Stimulated activated effector memory CD8-positive, alpha-beta T cell treated with anti-CD3 and anti-CD28 coated beads, Interleukin-12 subunit alpha, Interleukin-12 subunit beta, amount 100 ng/mL, for 72 hours (primary cell): ENCODE data around the gene GET3.
"Not testable (repeated sequence)": the region's sequence is repeated elsewhere in the genome, so short reads cannot be mapped to it uniquely, and the experiment has no call there.

ENCODE experiments used
- ATAC-seq: fragments of 150-1000 bp; cut with Tn5 transposase; 2 replicates; pipeline ENCODE4 v1.10.0; 2021
- DNase-seq, 2 donors: peaks; one replicate each; pipeline ENCODE4 v3.0.0; 2021 to 2022; ENCODE audit warnings: low spot score in 2 of 2
- H3K27ac Mint-ChIP-seq: one replicate; pipeline ENCODE4 v1.8.0; 2022; ENCODE audit warnings: mild to moderate bottlenecking, mixed read lengths
- H3K36me3 Mint-ChIP-seq: one replicate; pipeline ENCODE4 v1.8.0; 2022; ENCODE audit warnings: mild to moderate bottlenecking, mixed read lengths
- H3K4me1 Mint-ChIP-seq: one replicate; pipeline ENCODE4 v1.8.0; 2022; ENCODE audit warnings: mixed read lengths
- H3K4me3 Mint-ChIP-seq: one replicate; pipeline ENCODE4 v1.8.0; 2022; ENCODE audit warnings: mild to moderate bottlenecking, mixed read lengths
- H3K9me3 Mint-ChIP-seq: one replicate; pipeline ENCODE4 v1.8.0; 2022; ENCODE audit warnings: mixed read lengths

The GET3 gene

GRCh38 chr19:12736995-12737834 lies at the start of gene GET3:
Gene GET3 (plus strand): TSS chr19:12737497. CDS start chr19:12737506, 9 bp downstream.
- peak; percentile 91 for ATAC-seq
- H3K9me3 Mint-ChIP-seq: no peaks in the 10 kb centered on the region
- DNase-seq: peak; percentile 65 to 89

GRCh38 chr19:12689012-12689411 lies 48.3 kb upstream of the GET3 start:
- Mint-ChIP-seq H3K36me3 (peaks cover 17% of the 10 kb centered on the region), H3K9me3 (no peaks in the 10 kb centered on the region), H3K4me3 (no peak overlapping the region), H3K4me1 (no peaks in the 10 kb centered on the region), H3K27ac (no peak overlapping the region)
- DNase-seq (no peak), ATAC-seq (no peak)

More at GRCh38 chr19:12736995-12737834, at the start of gene GET3:
- peaks cover 78% of the 10 kb centered on the region for H3K36me3 Mint-ChIP-seq
- peak within 1 kb of the TSS; percentile 99 for H3K4me3 Mint-ChIP-seq
- peak within 1 kb of the TSS; percentile 100 for H3K27ac Mint-ChIP-seq
- H3K4me1 Mint-ChIP-seq: peaks cover 41% of the 10 kb centered on the region

GRCh38 chr19:12689581-12690216 lies 47.6 kb upstream of the GET3 start:
- ATAC-seq: peak; percentile 20
- Mint-ChIP-seq H3K4me1 (no peaks in the 10 kb centered on the region), H3K36me3 (peaks cover 17% of the 10 kb centered on the region), H3K4me3 (no peak overlapping the region), H3K27ac (no peak overlapping the region), H3K9me3 (no peaks in the 10 kb centered on the region)
- no peak for DNase-seq

GRCh38 chr19:12692960-12693359 lies 44.3 kb upstream of the GET3 start:
- Mint-ChIP-seq H3K27ac (no peak overlapping the region), H3K36me3 (peaks cover 21% of the 10 kb centered on the region), H3K4me1 (peaks cover 7% of the 10 kb centered on the region), H3K9me3 (no peaks in the 10 kb centered on the region), H3K4me3 (no peak overlapping the region)
- DNase-seq (no peak), ATAC-seq (no peak)

- peaks cover 12% of the 10 kb centered on the region for H3K4me1 Mint-ChIP-seq
- peaks cover 36% of the 10 kb centered on the region for H3K36me3 Mint-ChIP-seq
- H3K27ac Mint-ChIP-seq: no peak overlapping the region
- ATAC-seq: no peak
- H3K4me3 Mint-ChIP-seq: no peak overlapping the region
- no peaks in the 10 kb centered on the region for H3K9me3 Mint-ChIP-seq
- DNase-seq: no peak
These were observed 42.7 kb upstream of the GET3 start for GRCh38 chr19:12694641-12695040.

GRCh38 chr19:12695096-12695495 lies 42.2 kb upstream of the GET3 start:
- Mint-ChIP-seq H3K27ac (no peak overlapping the region), H3K9me3 (no peaks in the 10 kb centered on the region), H3K4me1 (peaks cover 12% of the 10 kb centered on the region), H3K36me3 (peaks cover 40% of the 10 kb centered on the region), H3K4me3 (peak overlapping the region; percentile 78)
- DNase-seq (no peak), ATAC-seq (no peak)

GRCh38 chr19:12695514-12695913 lies 41.8 kb upstream of the GET3 start:
- Mint-ChIP-seq H3K36me3 (peaks cover 44% of the 10 kb centered on the region), H3K4me3 (peak overlapping the region; percentile 78), H3K27ac (no peak overlapping the region), H3K9me3 (no peaks in the 10 kb centered on the region), H3K4me1 (peaks cover 12% of the 10 kb centered on the region)
- ATAC-seq (no peak), DNase-seq (no peak)

- Mint-ChIP-seq H3K4me3 (peak overlapping the region; percentile 78), H3K4me1 (peaks cover 12% of the 10 kb centered on the region), H3K9me3 (no peaks in the 10 kb centered on the region), H3K36me3 (peaks cover 49% of the 10 kb centered on the region), H3K27ac (peak overlapping the region; percentile 89)
- DNase-seq (no peak), ATAC-seq (peak; percentile 17)
These were observed 41.3 kb upstream of the GET3 start for GRCh38 chr19:12695997-12696365.

- peak within 1 kb of the TSS; percentile 78 for H3K4me3 Mint-ChIP-seq
- DNase-seq (peak; percentile 96 to 99), ATAC-seq (peak; percentile 95)
- peaks cover 12% of the 10 kb centered on the region for H3K4me1 Mint-ChIP-seq
- H3K9me3 Mint-ChIP-seq: no peaks in the 10 kb centered on the region
- peak within 1 kb of the TSS; percentile 89 for H3K27ac Mint-ChIP-seq
- peaks cover 53% of the 10 kb centered on the region for H3K36me3 Mint-ChIP-seq
These were observed 40.6 kb upstream of the GET3 start, which contains the start of gene FBXW9 for GRCh38 chr19:12696366-12697335. Gene FBXW9 (minus strand): TSS chr19:12696631. CDS start chr19:12696581, 50 bp downstream.

- not testable (repeated sequence) for ATAC-seq, H3K27ac Mint-ChIP-seq, H3K9me3 Mint-ChIP-seq, DNase-seq
- Mint-ChIP-seq H3K4me1 (peaks cover 12% of the 10 kb centered on the region), H3K4me3 (peak overlapping the region; percentile 78), H3K36me3 (peaks cover 53% of the 10 kb centered on the region)
These were observed 39.9 kb upstream of the GET3 start for GRCh38 chr19:12697425-12697824.

- no peak for ATAC-seq
- Mint-ChIP-seq H3K27ac (no peak overlapping the region), H3K36me3 (peaks cover 59% of the 10 kb centered on the region), H3K4me3 (peak overlapping the region; percentile 9), H3K9me3 (no peaks in the 10 kb centered on the region), H3K4me1 (peaks cover 12% of the 10 kb centered on the region)
- DNase-seq: no peak
These were observed 39.2 kb upstream of the GET3 start for GRCh38 chr19:12698138-12698537.

- no peak overlapping the region for H3K27ac Mint-ChIP-seq
- H3K36me3 Mint-ChIP-seq: peaks cover 89% of the 10 kb centered on the region
- DNase-seq (no peak), ATAC-seq (no peak)
- H3K4me1 Mint-ChIP-seq: peaks cover 8% of the 10 kb centered on the region
- H3K4me3 Mint-ChIP-seq: no peak overlapping the region
- H3K9me3 Mint-ChIP-seq: no peaks in the 10 kb centered on the region
These were observed 35.6 kb upstream of the GET3 start for GRCh38 chr19:12701596-12702282.

GRCh38 chr19:12703046-12703445 lies 34.3 kb upstream of the GET3 start:
- no peak overlapping the region for H3K4me3 Mint-ChIP-seq
- ATAC-seq: peak; percentile 43

GRCh38 chr19:12705169-12705568 lies 32.1 kb upstream of the GET3 start:
- H3K9me3 Mint-ChIP-seq: no peaks in the 10 kb centered on the region
- H3K27ac Mint-ChIP-seq: no peak overlapping the region
- H3K4me3 Mint-ChIP-seq: no peak overlapping the region
- H3K4me1 Mint-ChIP-seq: no peaks in the 10 kb centered on the region
- no peak for DNase-seq
- no peak for ATAC-seq
- peaks cover 100% of the 10 kb centered on the region for H3K36me3 Mint-ChIP-seq

More at GRCh38 chr19:12703046-12703445, 34.3 kb upstream of the GET3 start:
- Mint-ChIP-seq H3K27ac (no peak overlapping the region), H3K36me3 (peaks cover 97% of the 10 kb centered on the region), H3K4me1 (peaks cover 4% of the 10 kb centered on the region), H3K9me3 (no peaks in the 10 kb centered on the region)
- no peak for DNase-seq
